ENCODE measurements around the gene PRELID3B.

DNA sequence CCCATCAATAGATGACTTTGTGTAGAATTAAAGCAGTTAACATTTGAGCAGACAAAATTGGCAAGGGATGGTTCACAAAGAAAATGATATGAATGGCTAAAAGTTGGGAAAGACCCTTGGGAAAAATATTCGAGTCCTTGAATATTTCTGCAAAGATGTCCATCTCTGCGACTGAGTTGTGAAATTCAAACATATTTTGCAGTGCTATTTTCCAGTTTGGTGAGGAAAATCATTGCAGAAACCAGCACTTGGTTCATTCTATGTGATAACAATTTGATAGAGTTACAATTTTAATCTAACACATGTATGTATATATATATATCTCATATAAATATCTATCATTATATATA is 6.1 kb upstream of the PRELID3B start:
- TF ChIP-seq POLR2A (IDR thresholded peaks at IDR 0.05; ENCODE audit: control extremely low read depth in 1 of 2, low read depth in 2 of 2, low read length in 2 of 2) (no peak), TAF7 (optimal IDR thresholded peaks at IDR 0.05; ENCODE audit: borderline replicate concordance, low read depth, low read length) (no peak), EP300 (IDR thresholded peaks at IDR 0.05; ENCODE audit: borderline replicate concordance in 1 of 2, low read depth in 2 of 2, low read length in 2 of 2) (no peak), SIX5 (IDR thresholded peaks at IDR 0.05; ENCODE audit: low read depth, low read length) (no peak), SAP30 (IDR thresholded peaks at IDR 0.05; ENCODE audit: insufficient read depth, insufficient replicate concordance, low read length) (no peak)
